Effector CD4-positive, alpha-beta T cell (primary cell): Measurements from ENCODE around the gene SLX4IP.

ENCODE experiments used
- DNase-seq: peaks from one replicate; pipeline ENCODE4 v3.0.0-alpha.2; 2020

SLX4IP gene

GRCh38 chr20:10654630-10655029 lies 219.5 kb downstream of the SLX4IP start:
- DNase-seq = no peak

GRCh38 chr20:10655720-10656669 lies 220.9 kb downstream of the SLX4IP start:
- no peak for DNase-seq

- DNase-seq = no peak
Measured at GRCh38 chr20:10657453-10657852, 222.3 kb downstream of the SLX4IP start.

GRCh38 chr20:10658051-10658823 lies 223.1 kb downstream of the SLX4IP start:
- DNase-seq = no peak

DNA sequence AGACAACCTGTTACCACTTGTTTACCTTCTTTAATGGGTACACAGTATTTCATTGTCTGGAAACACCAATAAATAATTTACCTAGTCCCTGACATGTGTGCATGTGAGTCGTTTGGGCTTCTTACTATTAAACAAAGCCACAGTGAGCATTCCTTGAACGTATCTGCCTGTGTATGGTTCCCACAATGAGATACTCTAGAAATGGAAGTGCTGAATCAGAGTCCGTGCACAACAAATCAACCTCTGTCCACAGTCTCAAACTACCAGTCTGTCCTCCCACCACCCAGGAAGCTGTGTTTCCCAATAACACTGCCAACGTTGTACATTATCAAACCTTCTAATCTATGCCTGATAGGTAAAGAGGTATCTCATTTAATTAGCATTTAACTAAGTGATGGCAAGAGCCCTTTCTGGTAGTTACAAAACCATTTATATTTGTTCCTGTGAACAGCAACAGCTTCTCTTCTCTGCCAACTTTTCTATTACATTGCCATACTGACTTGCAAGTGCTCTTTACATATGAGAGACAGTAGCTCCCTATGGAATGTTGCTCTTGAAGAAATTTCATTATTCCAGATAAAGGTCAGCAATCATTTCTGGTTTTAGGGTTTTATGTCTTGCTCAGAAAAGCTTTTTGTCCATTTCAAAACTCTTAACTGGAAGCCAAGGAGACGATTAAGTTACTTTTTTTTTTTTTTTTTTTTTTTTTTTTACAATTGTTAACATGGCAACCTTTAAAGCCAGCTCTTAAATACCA lies 223.9 kb downstream of the SLX4IP start:
- no peak for DNase-seq

GRCh38 chr20:10659651-10660601 lies 224.8 kb downstream of the SLX4IP start:
- no peak for DNase-seq

DNA sequence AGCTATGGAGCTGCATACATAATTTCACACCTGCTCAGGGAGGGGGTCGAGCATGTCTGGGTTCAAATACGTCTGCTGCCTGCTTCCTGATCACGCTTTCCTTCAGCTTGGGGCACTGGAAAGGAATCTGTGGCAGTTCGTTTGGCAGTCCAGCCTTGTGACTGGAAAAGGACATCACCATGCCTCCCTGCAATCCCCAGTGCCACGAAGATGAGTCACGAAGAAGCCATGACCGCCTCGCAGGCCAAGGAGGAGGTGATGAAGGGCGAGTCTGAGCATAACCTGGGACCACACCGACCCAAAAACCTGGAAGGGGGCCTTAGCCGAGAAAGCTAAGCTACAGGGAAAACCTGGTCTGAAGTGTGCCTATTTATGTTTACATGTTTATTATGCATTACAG lies 225.6 kb downstream of the SLX4IP start:
- DNase-seq = no peak

- DNase-seq = no peak
Measured at GRCh38 chr20:10661261-10661660, 226.2 kb downstream of the SLX4IP start.

DNA sequence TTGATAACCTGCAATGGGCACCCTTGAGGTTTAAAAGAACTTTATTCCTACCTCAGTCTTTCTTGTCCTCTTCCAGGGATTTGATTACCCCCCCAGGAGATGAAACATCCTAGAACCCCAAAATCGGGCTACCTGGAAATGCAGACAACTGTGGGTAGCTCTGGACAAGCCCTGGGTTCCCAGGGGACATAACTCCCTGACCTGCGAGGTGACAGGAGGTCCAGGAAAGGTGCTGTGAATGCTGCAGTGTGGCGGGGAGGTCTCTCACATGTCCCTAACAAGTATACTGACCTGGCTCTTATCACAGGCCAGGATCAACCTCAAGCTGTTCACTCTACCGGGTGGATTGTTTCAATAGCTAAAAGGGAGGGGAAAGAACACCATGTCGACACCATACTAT lies 227.0 kb downstream of the SLX4IP start:
- DNase-seq = no peak

DNA sequence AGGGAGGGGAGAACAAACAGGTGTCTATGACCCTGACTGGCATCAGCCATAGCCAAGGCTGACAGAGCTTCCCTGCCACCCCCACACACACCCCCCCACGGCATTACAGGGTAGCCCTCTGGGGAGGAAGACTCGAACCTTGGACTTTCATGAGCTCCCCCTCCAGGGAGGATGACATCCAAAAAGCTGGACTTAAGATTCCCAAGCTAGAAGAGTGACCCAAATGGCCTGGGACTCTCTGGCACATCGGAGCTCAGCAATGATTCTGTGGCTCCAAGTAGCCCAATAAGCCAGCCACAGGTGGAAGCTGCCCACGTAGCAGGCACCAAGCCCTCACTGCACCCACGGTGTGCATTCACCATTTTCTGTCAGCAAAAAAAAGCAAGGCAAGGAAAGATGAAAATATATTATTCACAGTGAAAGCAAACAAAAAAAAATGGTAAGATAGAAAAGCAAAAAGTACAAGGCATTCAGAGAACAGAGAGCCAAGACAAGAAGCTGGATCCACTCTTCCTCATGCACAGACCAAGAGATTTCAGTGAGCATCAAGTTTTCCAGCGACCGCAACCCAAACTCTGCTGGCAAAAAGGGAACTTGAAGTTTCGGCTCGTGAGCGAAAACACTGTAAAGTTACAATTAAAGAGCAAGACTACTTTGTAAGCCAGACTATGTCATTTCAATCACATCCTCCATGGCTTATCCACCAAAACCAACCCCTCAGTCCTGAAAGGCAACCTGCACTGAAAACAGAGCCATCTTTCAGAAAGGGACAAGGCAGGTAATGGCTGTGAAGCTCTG lies 227.8 kb downstream of the SLX4IP start:
- DNase-seq = no peak

DNA sequence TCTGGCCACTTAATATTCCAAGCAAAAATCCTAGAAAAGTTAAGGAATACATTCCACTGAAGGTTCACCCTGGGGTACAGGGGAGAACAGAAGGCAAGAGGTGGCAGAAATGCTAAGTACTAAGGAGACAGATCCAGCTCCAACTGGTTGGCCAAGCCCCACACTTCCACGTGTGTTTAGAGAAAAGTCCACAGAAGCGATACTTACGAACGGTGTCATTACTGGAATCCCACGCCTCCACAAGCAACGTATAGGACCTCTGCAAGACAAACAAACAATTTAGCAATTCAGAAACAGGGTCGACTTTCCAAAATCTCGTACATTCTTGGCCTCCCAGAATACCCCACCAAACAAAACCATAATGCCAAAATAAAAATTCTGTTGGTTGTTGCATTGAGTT lies 228.7 kb downstream of the SLX4IP start:
- no peak for DNase-seq

- no peak for DNase-seq
Measured at GRCh38 chr20:10665027-10665561, 230.0 kb downstream of the SLX4IP start.

- DNase-seq = no peak
Measured at GRCh38 chr20:10665791-10666190, 230.7 kb downstream of the SLX4IP start.

GRCh38 chr20:10666221-10667076 lies 231.3 kb downstream of the SLX4IP start:
- DNase-seq = no peak

DNA sequence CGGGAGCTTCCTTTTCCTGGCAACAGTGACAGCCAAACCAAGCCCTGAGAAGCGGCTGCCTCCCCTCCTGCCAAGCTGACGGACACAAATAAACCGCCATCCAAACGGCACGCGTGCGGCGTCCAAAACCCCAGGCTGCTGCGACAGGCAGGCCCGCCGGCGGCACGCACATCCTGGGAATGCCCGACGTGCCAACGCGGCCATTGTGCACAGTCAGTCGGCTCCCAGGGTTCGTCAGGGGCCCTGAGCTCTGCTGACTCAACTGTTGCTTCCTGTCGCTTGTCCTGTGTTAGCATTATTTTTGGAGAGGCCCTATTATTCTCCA lies 231.9 kb downstream of the SLX4IP start:
- no peak for DNase-seq

DNA sequence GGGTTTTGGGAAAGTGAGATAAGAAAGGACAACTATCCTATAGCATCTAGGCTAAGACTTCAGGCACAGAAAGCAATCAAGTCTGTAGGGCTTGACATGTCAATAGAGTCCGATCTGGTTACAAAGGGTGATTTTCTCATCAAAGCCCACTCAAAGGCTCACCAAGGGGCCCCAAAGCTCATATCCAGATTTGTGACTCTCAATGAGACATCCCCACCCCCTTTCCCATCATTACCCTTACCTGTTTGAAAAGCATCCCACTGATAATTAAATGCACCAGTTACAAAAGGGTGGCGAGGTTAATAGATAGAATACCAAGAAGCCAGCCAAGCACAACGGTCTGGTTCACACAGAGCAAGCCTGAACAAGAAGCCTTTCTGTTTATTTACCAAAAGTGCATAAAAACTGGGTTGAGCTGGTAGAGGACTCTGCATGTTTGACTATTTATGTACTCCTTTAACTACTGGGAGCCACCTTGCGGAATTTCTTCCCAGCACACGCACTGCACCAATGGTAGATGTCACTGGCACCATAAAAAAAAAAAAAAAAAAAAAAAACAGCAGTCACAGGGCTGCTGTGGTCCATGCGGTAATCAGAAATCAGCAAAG lies 232.6 kb downstream of the SLX4IP start:
- no peak for DNase-seq

DNA sequence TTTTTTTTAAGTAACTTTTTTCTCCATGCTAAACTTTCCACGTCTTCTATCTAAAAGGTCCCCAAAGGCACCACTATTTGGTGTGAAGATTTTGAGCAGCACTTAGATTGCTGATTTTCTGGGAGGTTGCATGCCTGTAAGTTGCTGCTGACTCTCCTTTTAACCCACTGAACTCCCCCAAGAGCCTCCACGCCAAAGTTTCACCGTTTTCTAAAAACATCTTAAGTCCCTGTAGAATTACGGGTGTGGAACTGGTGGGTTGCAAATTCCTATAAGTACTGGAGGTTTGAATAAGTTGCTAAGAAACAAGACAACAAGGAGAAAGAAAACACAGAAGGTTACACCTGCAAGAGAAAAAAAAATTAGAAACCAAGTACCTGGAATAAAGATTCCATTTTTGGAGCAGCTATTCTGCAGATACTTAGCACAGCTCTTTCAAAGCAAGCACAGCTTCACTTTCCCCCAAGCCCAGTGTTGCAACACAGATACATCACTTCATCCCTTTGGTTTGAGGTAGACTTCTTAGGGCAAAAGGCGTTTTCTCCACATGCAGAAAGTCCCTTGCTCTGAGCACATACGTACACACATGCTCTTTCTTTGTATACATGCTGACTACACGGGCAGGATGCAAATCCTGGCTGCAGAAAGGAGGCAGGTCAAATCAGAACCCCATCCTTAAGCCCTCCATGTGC lies 233.7 kb downstream of the SLX4IP start:
- no peak for DNase-seq

DNA sequence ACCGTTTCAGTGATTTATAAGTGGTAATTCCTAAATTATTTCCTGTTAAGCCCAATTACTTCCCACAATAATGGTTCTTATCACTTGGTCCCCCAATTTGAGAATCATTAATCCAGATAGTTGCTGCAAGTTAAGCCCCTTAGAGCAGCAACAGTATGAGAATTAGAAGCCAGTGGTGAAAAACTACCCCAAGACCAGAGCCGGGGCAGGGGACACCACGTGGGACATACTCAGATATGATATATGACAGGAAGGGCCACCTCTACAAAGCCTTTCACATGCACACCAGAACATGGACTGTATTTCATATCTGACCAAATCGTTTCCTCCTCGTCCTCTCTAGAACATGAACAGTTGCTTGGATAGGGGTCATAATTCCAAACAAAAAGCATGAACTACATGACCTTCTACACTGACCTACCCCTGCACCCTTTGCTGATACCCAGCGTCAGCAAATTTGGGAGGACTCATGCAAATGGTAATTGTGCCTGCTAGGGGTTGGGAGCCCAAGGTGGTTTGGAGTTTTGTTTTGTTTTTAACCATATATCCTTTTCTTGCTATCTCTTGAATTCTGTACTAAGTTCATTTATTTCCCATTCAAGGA lies 234.8 kb downstream of the SLX4IP start:
- no peak for DNase-seq
